ENCODE data around the gene BMAL1. TPM values are rescaled to one million over a fixed set of nuclear protein-coding genes. Genes with fewer than 3 reads are reported as not detected.
A peak's percentile ranks its signal among the peaks of the same experiment; 100 is the strongest.

BMAL1 gene
- 10 to 100 TPM; 28.2 to 29.0 TPM for total RNA-seq

DNA sequence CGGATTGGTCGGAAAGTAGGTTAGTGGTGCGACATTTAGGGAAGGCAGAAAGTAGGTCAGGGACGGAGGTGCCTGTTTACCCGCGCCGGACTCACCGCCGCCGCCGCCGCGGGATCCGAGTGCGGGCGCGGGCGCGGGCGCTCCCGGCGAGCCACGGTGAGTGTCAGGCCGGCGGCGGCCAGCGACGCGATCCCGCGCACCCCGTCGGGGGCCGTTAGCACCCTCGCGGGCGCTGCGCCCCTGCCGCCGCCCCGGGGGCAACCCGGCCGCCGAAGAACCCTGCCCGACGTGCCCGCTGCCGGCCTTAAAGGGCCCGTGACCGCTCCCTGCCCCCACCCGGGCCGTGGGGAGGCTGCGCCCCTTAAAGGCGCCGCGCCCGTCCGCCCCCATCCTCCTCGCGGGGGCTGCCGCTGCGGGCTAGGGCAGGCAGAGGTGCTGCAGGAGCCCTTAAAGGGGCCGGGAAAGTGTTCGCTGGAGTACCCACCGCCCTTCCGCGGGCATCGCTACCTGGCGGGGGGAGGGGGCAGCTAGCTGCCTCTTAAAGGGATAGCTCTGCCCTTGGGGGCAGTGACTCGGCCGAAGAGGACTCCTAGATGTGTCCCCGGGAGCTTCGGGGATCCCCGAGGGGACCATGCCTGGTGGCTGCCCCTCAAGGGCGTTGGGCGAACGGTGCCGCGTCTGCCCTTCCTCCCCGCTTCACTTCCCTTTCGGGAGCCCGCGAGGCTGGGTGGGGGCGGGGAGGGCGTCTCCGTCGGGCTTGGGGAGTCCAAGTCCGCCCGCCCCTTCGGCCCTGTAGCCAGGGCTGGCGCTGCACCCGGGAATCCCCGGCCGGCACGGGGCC is at the start of gene BMAL1:
TSS of gene BMAL1 (plus strand) at position 23 of the 841 bp plus-strand sequence. CDS start 76,519 bp downstream, outside the sequence.
- CTCF ChIA-PET, result interaction anchor here (1.2 to 1.8 kb wide), 3 partner anchors 61 to 68 kb away, joined by 3 to 7 read pairs (median 4); no protein-coding TSS in a partner anchor
- Mint-ChIP-seq H3K27me3 (ENCODE audit: low read depth) (no peaks in the 10 kb centered on the region), H3K4me1 (ENCODE audit: low read depth) (peaks cover 50% of the 10 kb centered on the region), H3K27ac (peak within 1 kb of the TSS; percentile 74), H3K9me3 (no peaks in the 10 kb centered on the region), H3K4me3 (peak within 1 kb of the TSS; percentile 94), H3K36me3 (ENCODE audit: low read depth) (no peaks in the 10 kb centered on the region)
- DNase-seq, result peak; percentile 63
- intact Hi-C loops (cut with micrococcal nuclease), result loop anchor here (1.0 to 5.0 kb wide), 7 partner anchors 9 to 606 kb away; partner anchors contain the start of genes BTBD10, FAR1 and TEAD1

DNA sequence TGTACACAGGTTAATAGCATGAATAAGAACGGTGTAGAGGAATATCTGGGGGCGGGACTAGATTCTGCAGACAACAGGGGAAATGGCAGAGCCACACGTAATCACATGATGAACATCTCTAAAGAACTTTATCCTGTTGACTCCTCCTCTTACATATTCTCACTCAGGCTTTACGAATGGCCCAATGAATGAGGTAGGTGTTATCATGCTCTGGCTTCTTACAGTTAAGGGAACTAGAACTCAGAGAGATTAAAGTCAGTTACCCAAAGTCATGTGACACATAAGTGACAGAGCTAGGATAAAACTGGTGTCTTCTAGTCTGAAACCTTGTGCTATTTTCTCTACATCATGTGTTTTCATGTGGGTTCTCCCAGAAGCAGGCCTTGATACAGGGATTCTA is 49.0 kb upstream of the BMAL1 start:
- intact Hi-C loops (cut with micrococcal nuclease), result no loop called here
- Mint-ChIP-seq H3K9me3 (no peaks in the 10 kb centered on the region), H3K36me3 (ENCODE audit: low read depth) (no peaks in the 10 kb centered on the region), H3K27ac (no peak overlapping the region), H3K4me3 (no peak overlapping the region), H3K27me3 (ENCODE audit: low read depth) (no peaks in the 10 kb centered on the region), H3K4me1 (ENCODE audit: low read depth) (no peaks in the 10 kb centered on the region)
- DNase-seq, result no peak
- CTCF ChIA-PET, result interaction anchor here (1.8 kb wide), 1 partner anchor 10 kb away, joined by 4 read pairs; no protein-coding TSS in a partner anchor

DNA sequence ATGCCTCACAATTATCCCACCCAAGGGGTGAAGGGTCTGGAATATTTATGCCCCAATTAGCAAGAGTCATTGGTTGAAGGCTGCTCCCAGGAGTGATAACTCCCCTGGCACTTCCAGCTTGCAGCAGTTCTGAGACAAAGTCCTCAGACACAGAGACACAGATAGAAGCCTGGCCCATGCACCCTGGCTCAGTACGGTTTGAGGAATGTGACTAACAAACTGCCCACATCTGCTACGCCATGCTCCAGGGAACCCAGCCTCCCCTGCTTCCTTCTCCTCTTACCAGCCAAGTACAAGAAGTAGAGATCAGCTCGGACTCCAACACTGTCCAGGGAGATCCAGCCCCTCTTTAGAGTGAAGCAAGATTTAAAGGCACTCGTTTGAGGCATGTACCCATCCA is 48.5 kb upstream of the BMAL1 start:
- H3K4me1 Mint-ChIP-seq (ENCODE audit: low read depth), result no peaks in the 10 kb centered on the region
- H3K27me3 Mint-ChIP-seq (ENCODE audit: low read depth), result no peaks in the 10 kb centered on the region
- intact Hi-C loops (cut with micrococcal nuclease), result no loop called here
- no peaks in the 10 kb centered on the region for H3K36me3 Mint-ChIP-seq (ENCODE audit: low read depth)
- DNase-seq, result no peak
- CTCF ChIA-PET, result interaction anchor here (1.8 kb wide), 1 partner anchor 9 kb away, joined by 4 read pairs; no protein-coding TSS in a partner anchor
- no peak overlapping the region for H3K4me3 Mint-ChIP-seq
- H3K9me3 Mint-ChIP-seq, result no peaks in the 10 kb centered on the region
- no peak overlapping the region for H3K27ac Mint-ChIP-seq

DNA sequence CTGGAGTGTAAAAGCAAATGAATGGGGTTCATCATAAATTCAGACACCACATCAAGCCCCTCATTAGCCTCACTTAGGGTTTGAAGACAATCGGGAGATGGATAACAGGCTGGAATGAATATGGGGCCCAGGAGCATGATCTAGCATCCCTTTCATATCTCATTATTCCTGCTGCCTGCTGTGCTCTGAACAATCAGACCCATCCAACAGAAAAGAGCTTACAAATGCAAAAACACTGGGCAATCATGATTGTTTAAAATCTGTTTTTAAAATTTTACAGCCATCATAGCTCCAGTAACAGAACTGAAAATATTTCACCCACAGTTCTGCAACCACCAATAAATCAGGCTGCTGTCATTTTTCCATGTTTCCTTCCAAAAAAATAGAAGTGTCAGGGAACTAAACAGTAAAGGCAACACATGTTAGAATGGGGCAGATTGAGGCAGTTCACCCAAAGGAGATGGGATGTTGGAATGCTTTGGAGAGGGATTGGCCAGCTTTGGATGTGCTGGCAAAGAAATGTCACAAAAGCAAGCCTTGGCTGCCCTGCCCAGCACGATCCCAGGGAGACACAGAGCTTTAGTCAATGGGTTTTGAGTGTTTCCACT is 47.8 kb upstream of the BMAL1 start:
- Mint-ChIP-seq H3K4me3 (no peak overlapping the region), H3K27ac (no peak overlapping the region), H3K27me3 (ENCODE audit: low read depth) (no peaks in the 10 kb centered on the region), H3K4me1 (ENCODE audit: low read depth) (no peaks in the 10 kb centered on the region), H3K36me3 (ENCODE audit: low read depth) (no peaks in the 10 kb centered on the region), H3K9me3 (no peaks in the 10 kb centered on the region)
- intact Hi-C loops (cut with micrococcal nuclease), result no loop called here
- CTCF ChIA-PET, result interaction anchor here (0.7 to 1.8 kb wide), 2 partner anchors 9 to 15 kb away, joined by 3 to 4 read pairs; no protein-coding TSS in a partner anchor
- no peak for DNase-seq

DNA sequence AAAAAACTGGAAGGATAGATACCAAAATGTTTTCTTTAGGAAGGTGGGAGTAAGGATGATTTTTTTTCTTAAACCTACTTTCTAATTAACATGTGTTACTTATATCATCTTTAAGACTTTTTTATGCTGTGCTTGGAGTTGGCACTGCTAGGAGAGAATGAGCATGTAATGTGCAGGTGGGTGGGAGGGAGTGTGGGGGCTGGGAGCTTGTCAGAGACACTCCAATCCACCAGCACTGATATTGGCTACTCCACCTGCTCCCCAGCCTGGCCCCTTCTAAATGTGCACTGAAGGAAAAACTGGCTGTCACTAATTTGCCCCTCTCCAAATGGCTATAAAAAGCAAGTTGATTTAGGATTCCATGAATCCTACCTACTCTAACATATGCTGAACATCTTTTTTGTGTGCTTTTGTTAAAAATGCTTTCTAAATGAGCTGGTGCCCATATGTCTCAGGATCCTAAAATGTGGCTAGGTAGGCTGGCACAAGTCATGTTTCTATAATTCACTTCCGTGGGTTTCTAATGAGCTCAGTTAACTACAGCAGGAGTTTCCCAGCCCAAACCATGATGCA is 44.3 kb upstream of the BMAL1 start:
- DNase-seq, result no peak
- CTCF ChIA-PET, result interaction anchor here (0.6 to 1.4 kb wide), 2 partner anchors 112 to 1093 kb away, joined by 3 to 5 read pairs; no protein-coding TSS in a partner anchor
- H3K36me3 Mint-ChIP-seq (ENCODE audit: low read depth), result no peaks in the 10 kb centered on the region

GRCh38 chr11:13235895-13236294 is 41.7 kb upstream of the BMAL1 start:
- peaks cover 3% of the 10 kb centered on the region for H3K9me3 Mint-ChIP-seq
- no peak for DNase-seq
- H3K36me3 Mint-ChIP-seq (ENCODE audit: low read depth), result no peaks in the 10 kb centered on the region
- H3K4me1 Mint-ChIP-seq (ENCODE audit: low read depth), result no peaks in the 10 kb centered on the region
- H3K27ac Mint-ChIP-seq, result no peak overlapping the region
- H3K27me3 Mint-ChIP-seq (ENCODE audit: low read depth), result no peaks in the 10 kb centered on the region
- intact Hi-C loops (cut with micrococcal nuclease), result no loop called here
- no peak overlapping the region for H3K4me3 Mint-ChIP-seq
- CTCF ChIA-PET, result interaction anchor here (0.7 to 0.8 kb wide), 2 partner anchors 16 to 26 kb away, joined by 3 to 5 read pairs; no protein-coding TSS in a partner anchor

More for the DNA sequence above, 44.3 kb upstream of the BMAL1 start:
- Mint-ChIP-seq H3K9me3 (peaks cover 3% of the 10 kb centered on the region), H3K4me3 (no peak overlapping the region), H3K4me1 (ENCODE audit: low read depth) (no peaks in the 10 kb centered on the region), H3K27me3 (ENCODE audit: low read depth) (no peaks in the 10 kb centered on the region), H3K27ac (no peak overlapping the region)
- intact Hi-C loops (cut with micrococcal nuclease), result no loop called here

GRCh38 chr11:13236626-13237025 is 41.0 kb upstream of the BMAL1 start:
- Mint-ChIP-seq H3K9me3 (peaks cover 3% of the 10 kb centered on the region), H3K4me3 (no peak overlapping the region), H3K27ac (no peak overlapping the region), H3K4me1 (ENCODE audit: low read depth) (no peaks in the 10 kb centered on the region), H3K36me3 (ENCODE audit: low read depth) (no peaks in the 10 kb centered on the region), H3K27me3 (ENCODE audit: low read depth) (no peaks in the 10 kb centered on the region)
- CTCF ChIA-PET, result interaction anchor here (0.7 to 1.9 kb wide), 2 partner anchors 12 to 27 kb away, joined by 3 to 4 read pairs; no protein-coding TSS in a partner anchor
- intact Hi-C loops (cut with micrococcal nuclease), result no loop called here
- no peak for DNase-seq

GRCh38 chr11:13237761-13238160 is 39.8 kb upstream of the BMAL1 start:
- CTCF ChIA-PET, result interaction anchor here (0.7 to 1.9 kb wide), 15 partner anchors 9 to 275 kb away, joined by 3 to 9 read pairs (median 4); no protein-coding TSS in a partner anchor

GRCh38 chr11:13238879-13239514 is 38.6 kb upstream of the BMAL1 start:
- Mint-ChIP-seq H3K9me3 (peaks cover 3% of the 10 kb centered on the region), H3K27ac (no peak overlapping the region), H3K27me3 (ENCODE audit: low read depth) (no peaks in the 10 kb centered on the region), H3K4me3 (no peak overlapping the region), H3K4me1 (ENCODE audit: low read depth) (no peaks in the 10 kb centered on the region), H3K36me3 (ENCODE audit: low read depth) (no peaks in the 10 kb centered on the region)
- intact Hi-C loops (cut with micrococcal nuclease), result loop anchor here (1.0 kb wide), 3 partner anchors 31 to 275 kb away; no protein-coding TSS in a partner anchor
- CTCF ChIA-PET, result interaction anchor here (0.5 to 1.9 kb wide), 25 partner anchors 10 to 1608 kb away, joined by 3 to 10 read pairs (median 3); no protein-coding TSS in a partner anchor
- peak; percentile 70 for DNase-seq

More at GRCh38 chr11:13237761-13238160, 39.8 kb upstream of the BMAL1 start:
- no peaks in the 10 kb centered on the region for H3K36me3 Mint-ChIP-seq (ENCODE audit: low read depth)
- no peak for DNase-seq
- H3K27ac Mint-ChIP-seq, result no peak overlapping the region
- H3K4me1 Mint-ChIP-seq (ENCODE audit: low read depth), result no peaks in the 10 kb centered on the region
- intact Hi-C loops (cut with micrococcal nuclease), result no loop called here
- H3K27me3 Mint-ChIP-seq (ENCODE audit: low read depth), result no peaks in the 10 kb centered on the region
- H3K9me3 Mint-ChIP-seq, result peaks cover 3% of the 10 kb centered on the region
- H3K4me3 Mint-ChIP-seq, result no peak overlapping the region

DNA sequence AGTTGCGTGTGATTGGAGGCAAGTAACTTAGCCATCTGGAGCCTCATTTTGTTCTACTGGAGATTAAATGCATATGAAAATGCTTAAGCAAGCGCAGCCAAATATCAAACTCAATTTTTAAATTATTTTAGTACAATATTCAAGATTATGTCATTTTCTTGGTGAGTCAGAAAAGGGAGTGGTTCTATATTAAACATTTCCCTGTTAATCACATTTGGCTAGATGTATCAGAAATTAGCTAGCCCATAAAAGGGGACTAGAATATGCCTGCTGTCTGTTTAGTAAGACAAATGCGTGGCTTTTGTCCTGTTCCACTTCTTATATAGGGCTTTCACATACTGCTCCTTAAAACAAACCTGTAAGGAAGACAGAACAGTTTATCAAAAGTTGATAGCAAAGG is 35.0 kb upstream of the BMAL1 start:
- H3K27me3 Mint-ChIP-seq (ENCODE audit: low read depth), result peaks cover 14% of the 10 kb centered on the region
- CTCF ChIA-PET, result interaction anchor here (0.6 kb wide), 1 partner anchor 34 kb away, joined by 3 read pairs; no protein-coding TSS in a partner anchor
- intact Hi-C loops (cut with micrococcal nuclease), result no loop called here

GRCh38 chr11:13247606-13248296 is 29.8 kb upstream of the BMAL1 start:
- no peak for DNase-seq
- H3K9me3 Mint-ChIP-seq, result no peaks in the 10 kb centered on the region
- no peak overlapping the region for H3K4me3 Mint-ChIP-seq
- no peaks in the 10 kb centered on the region for H3K36me3 Mint-ChIP-seq (ENCODE audit: low read depth)
- intact Hi-C loops (cut with micrococcal nuclease), result no loop called here
- H3K27ac Mint-ChIP-seq, result no peak overlapping the region
- H3K27me3 Mint-ChIP-seq (ENCODE audit: low read depth), result peaks cover 14% of the 10 kb centered on the region
- no peaks in the 10 kb centered on the region for H3K4me1 Mint-ChIP-seq (ENCODE audit: low read depth)
- CTCF ChIA-PET, result interaction anchor here (0.7 to 1.6 kb wide), 6 partner anchors 10 to 102 kb away, joined by 3 to 9 read pairs (median 4); no protein-coding TSS in a partner anchor

More for the DNA sequence above, 35.0 kb upstream of the BMAL1 start:
- no peak overlapping the region for H3K4me3 Mint-ChIP-seq
- H3K27ac Mint-ChIP-seq, result no peak overlapping the region
- no peaks in the 10 kb centered on the region for H3K4me1 Mint-ChIP-seq (ENCODE audit: low read depth)
- DNase-seq, result no peak
- no peaks in the 10 kb centered on the region for H3K36me3 Mint-ChIP-seq (ENCODE audit: low read depth)
- H3K9me3 Mint-ChIP-seq, result no peaks in the 10 kb centered on the region
